ENCODE measurements around the gene PROP1.
"Not testable (repeated sequence)": the region's sequence is repeated elsewhere in the genome, so short reads cannot be mapped to it uniquely, and the experiment has no call there.

PROP1 gene

DNA sequence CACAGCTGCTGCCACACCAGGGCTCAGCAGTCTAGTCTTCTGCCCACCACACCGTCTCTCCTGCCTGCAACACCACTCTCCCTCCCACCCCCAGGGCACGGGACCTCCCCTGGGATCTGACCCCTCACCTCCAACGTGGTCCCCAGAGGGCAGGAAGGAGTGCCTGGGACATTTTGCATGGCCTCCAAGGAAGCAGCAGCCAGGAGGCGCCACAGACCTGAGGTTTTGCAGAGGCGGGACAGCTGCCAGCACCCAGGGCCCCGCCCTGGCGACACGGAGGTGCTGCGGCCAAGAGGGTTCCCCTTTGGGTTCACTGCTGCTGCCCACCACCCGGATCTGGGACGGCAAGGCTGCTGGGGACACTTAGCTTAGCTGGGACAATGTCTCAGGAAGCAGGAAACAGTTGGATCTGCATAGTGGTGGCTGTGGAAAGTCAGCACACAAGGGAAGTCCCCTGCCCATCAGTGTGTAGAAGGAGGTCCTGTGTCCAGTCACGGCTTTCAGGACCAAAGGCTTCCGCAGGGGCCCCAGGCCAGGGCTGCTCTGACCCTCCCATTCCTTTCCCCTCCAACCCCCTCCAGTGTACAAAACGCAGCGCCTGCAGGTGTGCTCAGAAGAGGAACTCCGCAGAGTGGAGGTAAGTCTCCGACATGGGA is 13.8 kb downstream of the PROP1 start:
- DNase-seq: no peak

DNA sequence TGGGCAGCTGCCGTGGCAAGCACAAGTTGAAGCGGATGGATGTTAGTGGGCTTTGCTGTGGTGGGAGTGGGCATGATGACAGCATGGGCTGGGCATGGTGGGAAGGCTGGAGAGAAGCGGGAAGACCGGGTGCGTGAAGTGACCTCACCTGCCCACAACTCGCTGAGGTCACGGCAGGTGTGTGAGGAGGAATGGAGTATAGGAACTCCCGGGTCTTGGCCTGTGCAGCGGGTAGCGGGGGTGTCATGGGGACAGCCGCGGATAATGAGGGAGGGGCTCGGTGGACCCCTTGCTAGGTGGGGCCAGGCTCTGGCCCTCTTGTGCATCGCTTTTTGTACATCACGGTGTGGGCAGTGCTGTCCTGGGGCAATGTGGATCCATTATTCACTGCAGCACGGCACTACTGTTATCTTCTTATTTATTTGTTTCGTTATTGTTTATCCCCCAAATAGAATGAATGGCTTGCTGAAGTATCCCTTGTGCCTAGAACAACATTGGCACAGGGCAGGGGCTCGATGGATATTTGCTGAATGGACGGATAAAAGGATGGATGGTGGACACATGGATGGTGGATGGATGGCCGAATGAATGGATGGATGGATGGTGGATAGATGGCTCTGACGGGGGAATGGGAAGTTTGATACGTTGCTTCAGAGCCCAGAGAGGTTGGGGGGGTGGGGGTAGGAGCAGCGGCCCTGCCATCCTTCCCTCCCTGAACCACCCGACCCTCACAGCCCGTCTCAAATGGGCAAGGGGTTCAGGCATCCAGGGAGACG is 14.6 kb downstream of the PROP1 start:
- DNase-seq: no peak

GRCh38 chr5:177980743-177981151 is 15.3 kb downstream of the PROP1 start:
- DNase-seq: no peak

DNA sequence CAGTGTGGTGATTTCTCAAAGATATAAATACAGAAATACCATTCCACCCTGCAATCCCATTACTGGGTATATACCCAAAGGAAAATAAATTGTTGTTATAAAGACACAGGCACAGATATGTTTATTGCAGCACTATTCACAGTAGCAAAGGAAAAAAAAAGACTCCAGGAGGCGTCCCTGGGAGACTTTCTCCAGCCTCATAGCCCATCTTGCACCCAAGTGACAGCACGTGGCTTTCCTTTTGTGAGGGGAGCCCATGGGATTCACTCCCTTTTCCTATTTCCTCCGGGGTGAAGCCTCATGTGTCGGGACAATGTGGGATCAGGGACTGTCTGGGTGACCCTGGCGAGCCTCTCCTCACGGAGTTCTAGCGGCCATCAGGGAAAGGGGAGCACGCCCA is 18.4 kb downstream of the PROP1 start:
- not testable (repeated sequence) for DNase-seq

GRCh38 chr5:177973066-177973635 is 22.9 kb downstream of the PROP1 start:
- DNase-seq: no peak

DNA sequence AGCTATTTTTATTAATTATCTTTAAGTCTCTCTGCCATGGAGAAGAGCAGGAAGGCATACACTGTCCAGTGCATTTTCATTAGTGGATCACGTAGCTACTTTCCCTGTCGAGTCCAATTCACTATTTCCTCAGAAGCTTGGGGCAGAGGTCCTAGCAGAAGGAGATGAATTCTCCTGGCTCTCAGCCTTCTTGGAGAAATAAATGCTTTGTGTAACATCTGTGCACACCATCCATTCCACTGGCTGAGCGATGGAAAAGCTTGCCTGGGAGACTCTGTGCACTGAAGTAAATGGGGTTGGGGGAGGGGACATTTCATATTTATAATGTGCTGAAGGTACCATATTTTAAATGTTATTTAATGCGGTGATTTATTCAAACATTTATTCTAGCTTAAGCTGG is 23.4 kb downstream of the PROP1 start:
- DNase-seq: no peak

GRCh38 chr5:177972014-177972413 is 24.0 kb downstream of the PROP1 start:
- not testable (repeated sequence) for DNase-seq

- no peak for DNase-seq
These were observed 27.3 kb downstream of the PROP1 start for GRCh38 chr5:177968661-177969211.

DNA sequence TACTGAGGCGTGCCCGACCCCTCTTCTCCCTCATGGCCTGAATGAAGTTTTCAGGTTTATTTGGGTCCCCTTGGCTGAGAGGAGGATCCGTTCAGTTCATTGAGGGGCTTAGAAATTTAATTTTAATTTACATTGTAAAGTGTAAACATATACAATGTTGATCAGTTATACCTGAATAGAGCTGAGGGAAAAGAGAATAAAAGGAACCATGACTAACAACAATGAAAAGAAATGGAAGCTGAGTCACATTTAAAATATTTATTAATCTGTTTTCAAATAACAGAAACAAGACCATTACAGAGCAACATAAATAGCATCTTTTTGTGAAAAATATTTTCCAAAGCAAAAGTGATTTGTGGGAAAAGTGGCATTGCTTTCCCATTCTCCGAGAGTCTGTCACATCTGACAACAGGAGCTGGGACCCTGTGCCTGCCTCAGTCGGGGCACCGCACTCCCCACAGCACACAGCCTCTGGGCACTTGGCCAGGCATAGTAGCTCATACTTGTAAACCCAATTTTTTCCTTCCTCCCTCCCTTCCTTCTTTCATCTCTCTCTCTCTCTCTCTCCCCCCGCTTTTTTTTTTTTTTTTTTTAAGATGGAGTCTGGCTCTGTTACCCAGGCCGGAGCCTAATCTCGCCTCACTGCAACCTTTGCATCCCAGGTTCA is 28.7 kb downstream of the PROP1 start:
- no peak for DNase-seq

- DNase-seq: no peak
These were observed 29.2 kb downstream of the PROP1 start for GRCh38 chr5:177966839-177967166.

DNA sequence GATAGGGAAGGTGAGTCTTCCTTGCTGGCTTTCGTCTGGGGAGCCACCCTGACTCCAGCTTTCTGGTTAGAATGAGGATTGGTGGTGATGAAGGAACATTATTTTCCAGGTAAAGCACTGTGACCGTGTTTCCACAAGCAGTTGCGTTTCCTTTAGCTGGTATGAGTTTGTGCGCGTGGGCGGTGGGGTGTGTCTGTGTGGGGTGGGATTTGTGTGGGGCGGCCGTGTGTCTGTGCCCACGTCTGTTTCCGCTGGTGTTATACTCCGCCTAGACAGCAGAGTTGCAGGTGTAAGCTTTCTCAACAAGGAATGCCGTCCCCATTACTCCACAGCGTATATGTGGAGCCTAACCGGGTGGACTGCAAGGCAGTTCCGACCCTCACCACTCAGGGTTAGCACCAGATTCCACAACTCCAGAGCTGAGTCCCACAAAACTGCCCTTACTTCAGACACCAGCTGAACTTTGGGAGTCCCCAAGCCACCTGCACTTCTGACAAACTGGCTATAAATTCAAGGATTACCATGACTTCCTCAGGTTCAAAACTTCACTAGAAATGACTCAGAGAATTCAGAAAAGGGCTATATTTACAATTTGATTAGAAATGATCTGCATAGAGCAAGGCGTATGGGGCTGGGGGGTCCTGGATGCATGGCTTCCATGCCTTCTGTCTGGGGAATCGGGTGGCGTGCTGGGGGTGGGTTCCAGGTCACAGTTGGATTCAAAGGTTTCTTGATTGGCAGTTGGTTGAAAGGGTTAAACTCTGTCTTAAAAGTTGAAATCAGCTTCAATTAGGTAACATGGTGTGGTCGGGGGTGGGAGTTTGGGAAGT is 29.8 kb downstream of the PROP1 start:
- DNase-seq: no peak

GRCh38 chr5:177964471-177964870 is 31.6 kb downstream of the PROP1 start:
- no peak for DNase-seq

DNA sequence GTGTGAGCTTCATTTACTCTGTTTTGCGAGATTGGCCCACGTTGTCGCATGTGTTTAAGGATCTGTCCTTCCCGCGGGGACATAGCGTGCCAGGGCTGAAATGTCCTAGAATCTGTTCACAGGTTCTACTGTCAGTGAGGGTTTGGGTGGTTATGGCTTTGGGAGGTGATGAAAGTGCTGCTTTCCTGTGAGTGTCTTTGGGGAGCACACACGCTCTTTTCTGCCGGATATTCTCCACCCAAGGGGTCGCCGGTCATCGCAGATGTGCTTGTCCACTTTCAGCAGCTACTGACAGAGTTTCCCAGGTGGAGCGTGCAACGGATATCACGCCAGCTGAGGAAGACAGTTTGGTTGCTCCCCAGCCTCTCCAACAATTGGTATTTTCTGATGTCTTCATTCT is 32.1 kb downstream of the PROP1 start:
- no peak for DNase-seq

- DNase-seq: no peak
These were observed 36.7 kb downstream of the PROP1 start for GRCh38 chr5:177959315-177959714.

DNA sequence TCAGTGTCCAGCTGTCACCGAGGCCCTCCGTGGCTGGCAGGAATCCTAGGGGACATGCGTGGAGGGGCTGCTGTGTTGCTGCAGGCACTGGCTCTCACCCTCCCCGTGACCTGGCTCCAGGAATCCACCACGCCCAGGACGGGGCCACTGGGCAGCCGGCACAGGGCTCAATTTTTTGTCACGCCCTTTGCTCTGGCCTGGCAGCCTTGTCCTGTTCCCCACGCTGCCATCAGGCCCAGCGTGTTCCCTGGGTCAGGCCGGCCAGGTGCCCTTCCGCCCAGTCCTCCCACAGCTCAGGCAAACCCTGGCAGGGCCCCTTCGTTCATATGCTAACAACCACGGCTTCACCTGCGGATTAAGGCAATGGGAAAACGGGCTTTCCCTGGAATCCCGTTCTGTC is 37.3 kb downstream of the PROP1 start:
- DNase-seq: no peak

- peak; percentile 80 for DNase-seq
These were observed 38.8 kb downstream of the PROP1 start for GRCh38 chr5:177957241-177957640.

DNA sequence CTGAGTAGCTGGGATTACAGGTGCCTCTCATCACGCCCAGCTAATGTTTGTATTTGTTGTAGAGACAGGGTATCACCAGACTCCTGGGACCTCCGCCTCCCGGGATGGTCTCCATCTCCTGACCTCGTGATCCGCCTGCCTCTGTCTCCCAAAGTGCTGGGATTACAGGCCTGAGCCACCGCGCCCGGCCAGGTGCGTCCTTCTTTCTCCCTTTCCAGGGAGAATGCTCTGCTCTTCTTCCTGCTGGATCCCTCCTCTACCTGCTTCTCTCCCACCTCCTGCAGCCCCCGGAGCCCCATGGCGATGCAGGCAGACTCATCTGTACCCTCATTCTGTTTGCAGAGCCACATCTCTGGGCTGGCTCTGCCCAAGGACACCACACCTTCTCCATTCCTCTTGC is 42.9 kb downstream of the PROP1 start:
- not testable (repeated sequence) for DNase-seq

- DNase-seq: not testable (repeated sequence)
These were observed 46.4 kb downstream of the PROP1 start for GRCh38 chr5:177949656-177950055.

DNA sequence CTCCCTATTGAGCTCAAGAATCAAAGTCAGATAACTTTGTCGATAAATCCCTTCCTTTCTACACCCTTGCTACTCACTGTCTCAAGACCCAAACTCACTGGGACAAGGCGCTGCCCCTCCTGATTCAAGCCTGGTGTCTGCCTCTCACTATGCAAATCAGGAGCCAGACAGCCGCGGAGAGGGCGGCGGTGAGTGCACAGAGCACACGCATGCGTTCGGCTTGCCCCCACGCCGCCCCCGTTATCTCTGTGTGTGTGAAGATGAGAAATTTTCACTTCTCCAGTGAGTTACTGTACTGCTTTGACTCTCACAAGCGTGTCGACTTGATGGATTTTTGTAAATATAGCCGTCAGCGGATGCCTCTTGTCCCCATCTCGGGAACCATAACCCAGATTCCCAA is 47.0 kb downstream of the PROP1 start:
- DNase-seq: not testable (repeated sequence)

GRCh38 chr5:177947912-177948311 is 48.1 kb downstream of the PROP1 start:
- not testable (repeated sequence) for DNase-seq

- DNase-seq: not testable (repeated sequence)
These were observed 50.3 kb downstream of the PROP1 start for GRCh38 chr5:177945601-177946283.

DNA sequence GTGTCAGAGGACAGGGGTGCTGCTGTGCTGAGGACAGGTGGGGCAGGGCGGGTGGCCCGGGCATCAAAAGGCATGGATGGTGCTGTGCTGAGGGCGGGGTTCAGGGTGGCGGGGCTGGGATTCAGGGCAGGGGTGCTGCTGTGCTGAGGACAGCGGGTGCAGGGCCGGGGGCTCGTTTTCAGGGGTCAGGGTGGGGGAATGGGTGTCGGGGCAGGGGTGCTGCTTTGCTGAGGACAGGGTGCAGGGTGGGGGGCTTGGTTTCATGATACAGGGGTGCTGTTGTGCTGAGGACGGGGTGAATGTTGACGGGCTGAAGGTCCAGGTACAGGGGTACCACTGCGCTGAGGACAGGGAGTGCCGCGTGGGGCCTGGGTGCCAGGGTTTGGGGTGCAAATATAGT is 50.9 kb downstream of the PROP1 start:
- not testable (repeated sequence) for DNase-seq
